Measurements from ENCODE around the gene UBAC1.

UBAC1 gene

DNA sequence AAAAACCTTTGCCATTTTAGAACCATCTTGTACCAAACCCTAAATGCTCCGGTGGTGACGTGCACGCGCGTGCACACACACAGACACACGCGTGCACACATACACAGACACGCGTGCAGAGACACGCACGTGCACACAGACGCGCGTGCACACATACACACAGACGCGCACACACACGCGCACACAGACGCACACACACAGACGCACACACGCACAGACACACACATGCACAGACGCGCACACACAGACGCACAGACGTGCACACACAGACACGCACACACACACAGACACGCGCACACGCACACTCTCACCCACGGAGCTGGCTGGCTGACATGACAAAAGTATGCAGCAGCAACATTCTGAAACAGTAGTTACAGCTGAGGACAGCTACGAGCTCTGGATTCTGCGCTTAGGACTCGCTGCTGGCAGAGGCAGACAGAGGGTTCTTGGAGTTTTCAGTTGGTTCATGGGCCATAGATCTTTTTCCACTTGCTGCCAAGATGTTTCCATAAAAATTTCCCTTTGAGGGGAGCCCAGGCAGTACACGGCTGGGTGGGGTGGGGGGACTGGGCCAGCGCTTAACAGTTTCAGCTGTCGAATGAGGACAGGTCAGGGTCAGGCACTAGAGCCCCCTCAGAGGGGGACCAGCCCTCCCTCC, 46.2 kb upstream of the UBAC1 start:
- H3K79me2 ChIP-seq (ENCODE audit: insufficient read depth, low read length): no peaks in the 10 kb centered on the region
- peaks cover 3% of the 10 kb centered on the region for H3K4me1 ChIP-seq (ENCODE audit: insufficient read depth, low read length, poor library complexity, severe bottlenecking)
- no peaks in the 10 kb centered on the region for H4K20me1 ChIP-seq (ENCODE audit: insufficient read depth, low read length, poor library complexity, severe bottlenecking)
- no peaks in the 10 kb centered on the region for H3F3A ChIP-seq (ENCODE audit: low read depth)
- no peaks in the 10 kb centered on the region for H3K9me3 ChIP-seq (ENCODE audit: insufficient read depth, low read depth, low read length)
- H3K27me3 ChIP-seq (ENCODE audit: insufficient read depth, low read length, poor library complexity, severe bottlenecking): no peaks in the 10 kb centered on the region
- no peak overlapping the region for H2AFZ ChIP-seq (ENCODE audit: low read length)
- no peak overlapping the region for H3K4me2 ChIP-seq (ENCODE audit: low read depth, low read length, poor library complexity, severe bottlenecking)
- no peak overlapping the region for H3K4me3 ChIP-seq (ENCODE audit: low read length, poor library complexity, severe bottlenecking)
- H3K9ac ChIP-seq (ENCODE audit: low read depth, low read length, poor library complexity, severe bottlenecking): no peak overlapping the region
- H3K9me2 ChIP-seq (replicated peaks; ENCODE audit: low read depth, low read length): no peaks in the 10 kb centered on the region
- TF ChIP-seq EZH2phosphoT487 (IDR thresholded peaks at IDR 0.05; ENCODE audit: borderline replicate concordance): no peak
- TF ChIP-seq, protein P1, sequence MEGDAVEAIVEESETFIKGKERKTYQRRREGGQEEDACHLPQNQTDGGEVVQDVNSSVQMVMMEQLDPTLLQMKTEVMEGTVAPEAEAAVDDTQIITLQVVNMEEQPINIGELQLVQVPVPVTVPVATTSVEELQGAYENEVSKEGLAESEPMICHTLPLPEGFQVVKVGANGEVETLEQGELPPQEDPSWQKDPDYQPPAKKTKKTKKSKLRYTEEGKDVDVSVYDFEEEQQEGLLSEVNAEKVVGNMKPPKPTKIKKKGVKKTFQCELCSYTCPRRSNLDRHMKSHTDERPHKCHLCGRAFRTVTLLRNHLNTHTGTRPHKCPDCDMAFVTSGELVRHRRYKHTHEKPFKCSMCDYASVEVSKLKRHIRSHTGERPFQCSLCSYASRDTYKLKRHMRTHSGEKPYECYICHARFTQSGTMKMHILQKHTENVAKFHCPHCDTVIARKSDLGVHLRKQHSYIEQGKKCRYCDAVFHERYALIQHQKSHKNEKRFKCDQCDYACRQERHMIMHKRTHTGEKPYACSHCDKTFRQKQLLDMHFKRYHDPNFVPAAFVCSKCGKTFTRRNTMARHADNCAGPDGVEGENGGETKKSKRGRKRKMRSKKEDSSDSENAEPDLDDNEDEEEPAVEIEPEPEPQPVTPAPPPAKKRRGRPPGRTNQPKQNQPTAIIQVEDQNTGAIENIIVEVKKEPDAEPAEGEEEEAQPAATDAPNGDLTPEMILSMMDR (conservative IDR thresholded peaks at IDR 0.05; ENCODE audit: low read length): no peak
- H3K36me3 ChIP-seq (ENCODE audit: insufficient read depth, low read length): no peaks in the 10 kb centered on the region

DNA sequence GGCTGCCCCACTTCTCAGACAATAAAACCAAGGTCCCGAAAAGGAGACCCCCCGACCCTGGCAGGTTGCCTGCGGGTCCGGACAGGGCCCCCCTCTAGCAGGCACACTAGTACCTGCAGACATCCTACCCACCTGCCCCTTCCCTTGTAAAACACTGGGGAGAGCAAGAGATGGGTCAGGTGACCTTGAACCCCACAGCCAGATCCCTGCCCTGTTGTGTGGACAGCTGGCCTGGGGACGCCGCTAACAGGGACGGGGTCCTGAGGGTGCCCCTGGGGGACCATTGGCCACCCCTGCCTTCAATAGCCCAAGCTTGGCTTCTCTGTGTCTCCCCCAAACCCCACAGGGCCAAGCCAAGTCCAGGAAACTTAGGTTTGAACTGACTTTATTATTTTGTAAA, 45.0 kb upstream of the UBAC1 start:
- no peaks in the 10 kb centered on the region for H3K79me2 ChIP-seq (ENCODE audit: insufficient read depth, low read length)
- no peaks in the 10 kb centered on the region for H3F3A ChIP-seq (ENCODE audit: low read depth)
- peaks cover 3% of the 10 kb centered on the region for H3K4me1 ChIP-seq (ENCODE audit: insufficient read depth, low read length, poor library complexity, severe bottlenecking)
- no peak overlapping the region for H3K9ac ChIP-seq (ENCODE audit: low read depth, low read length, poor library complexity, severe bottlenecking)
- H3K4me2 ChIP-seq (ENCODE audit: low read depth, low read length, poor library complexity, severe bottlenecking): no peak overlapping the region
- H3K9me2 ChIP-seq (replicated peaks; ENCODE audit: low read depth, low read length): no peaks in the 10 kb centered on the region
- H4K20me1 ChIP-seq (ENCODE audit: insufficient read depth, low read length, poor library complexity, severe bottlenecking): no peaks in the 10 kb centered on the region
- no peaks in the 10 kb centered on the region for H3K9me3 ChIP-seq (ENCODE audit: insufficient read depth, low read depth, low read length)
- H3K36me3 ChIP-seq (ENCODE audit: insufficient read depth, low read length): no peaks in the 10 kb centered on the region
- H3K27me3 ChIP-seq (ENCODE audit: insufficient read depth, low read length, poor library complexity, severe bottlenecking): no peaks in the 10 kb centered on the region
- no peak overlapping the region for H2AFZ ChIP-seq (ENCODE audit: low read length)
- H3K4me3 ChIP-seq (ENCODE audit: low read length, poor library complexity, severe bottlenecking): no peak overlapping the region
- no peak for TF ChIP-seq EZH2phosphoT487 (IDR thresholded peaks at IDR 0.05; ENCODE audit: borderline replicate concordance)
- TF ChIP-seq, protein P1 (conservative IDR thresholded peaks at IDR 0.05; ENCODE audit: low read length): no peak

DNA sequence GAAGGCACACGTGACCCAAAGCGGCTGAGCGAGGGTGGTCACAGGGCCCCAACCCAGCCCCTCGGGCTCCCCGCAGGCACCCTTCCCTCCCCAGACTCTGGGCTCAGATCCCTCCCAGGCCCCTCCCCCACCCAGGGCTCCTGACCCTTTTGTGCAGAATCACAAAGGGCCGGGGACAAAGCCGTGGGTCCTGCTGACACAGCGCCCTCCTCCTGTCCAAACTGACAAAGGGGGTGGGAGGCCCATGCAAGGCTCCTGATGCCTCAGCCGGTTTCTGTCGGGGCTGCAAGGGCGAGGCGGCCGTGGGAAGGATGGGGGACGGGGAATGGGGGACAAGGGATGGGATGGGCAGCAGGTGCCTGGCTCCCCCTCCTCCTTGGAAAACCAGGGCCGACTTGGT, 43.5 kb upstream of the UBAC1 start:
- no peaks in the 10 kb centered on the region for H3K79me2 ChIP-seq (ENCODE audit: insufficient read depth, low read length)
- H3K9me3 ChIP-seq (ENCODE audit: insufficient read depth, low read depth, low read length): no peaks in the 10 kb centered on the region
- TF ChIP-seq, protein P1 (conservative IDR thresholded peaks at IDR 0.05; ENCODE audit: low read length): no peak
- no peak for TF ChIP-seq EZH2phosphoT487 (IDR thresholded peaks at IDR 0.05; ENCODE audit: borderline replicate concordance)
- H3K4me2 ChIP-seq (ENCODE audit: low read depth, low read length, poor library complexity, severe bottlenecking): no peak overlapping the region
- H3K36me3 ChIP-seq (ENCODE audit: insufficient read depth, low read length): no peaks in the 10 kb centered on the region
- H3K9ac ChIP-seq (ENCODE audit: low read depth, low read length, poor library complexity, severe bottlenecking): no peak overlapping the region
- no peaks in the 10 kb centered on the region for H3F3A ChIP-seq (ENCODE audit: low read depth)
- no peak overlapping the region for H2AFZ ChIP-seq (ENCODE audit: low read length)
- H4K20me1 ChIP-seq (ENCODE audit: insufficient read depth, low read length, poor library complexity, severe bottlenecking): no peaks in the 10 kb centered on the region
- no peaks in the 10 kb centered on the region for H3K9me2 ChIP-seq (replicated peaks; ENCODE audit: low read depth, low read length)
- no peak overlapping the region for H3K4me3 ChIP-seq (ENCODE audit: low read length, poor library complexity, severe bottlenecking)
- peaks cover 3% of the 10 kb centered on the region for H3K4me1 ChIP-seq (ENCODE audit: insufficient read depth, low read length, poor library complexity, severe bottlenecking)
- no peaks in the 10 kb centered on the region for H3K27me3 ChIP-seq (ENCODE audit: insufficient read depth, low read length, poor library complexity, severe bottlenecking)

All from Loucy (cell line).